ENCODE data around the gene SRY.
"Not testable (repeated sequence)": the region's sequence is repeated elsewhere in the genome, so short reads cannot be mapped to it uniquely, and the experiment has no call there.

The SRY gene

DNA sequence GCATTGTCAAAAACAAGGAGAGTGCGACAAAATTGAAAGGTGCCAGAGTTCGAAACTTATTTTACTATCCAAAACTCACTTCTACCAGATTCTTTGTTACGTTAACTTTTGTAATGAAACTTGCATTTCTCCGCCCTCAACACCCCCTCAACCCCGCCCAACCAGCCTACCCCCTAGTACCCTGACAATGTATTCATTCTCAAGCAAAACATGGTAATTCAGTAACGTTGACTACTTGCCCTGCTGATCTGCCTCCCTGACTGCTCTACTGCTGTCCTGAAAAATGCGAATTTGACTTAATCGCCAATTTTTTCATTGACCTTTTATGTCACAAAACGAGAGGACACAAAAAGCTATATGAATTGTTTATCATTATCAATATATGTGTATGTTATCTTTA is at the start of gene SRY:
SRY (minus strand) TSS at position 83 of the 400 bp plus-strand sequence; CDS start at position 4, 79 bp downstream.
- Histone ChIP-seq H3K27me3 (ENCODE audit: control insufficient read depth in 1 of 2, insufficient read depth in 2 of 2, low read length in 2 of 2) (peaks cover 0 to 9% of the 10 kb centered on the region in 2 donors), H3K4me3 (ENCODE audit: low read length in 2 of 2) (peak within 1 kb of the TSS in 1 of 2 donors; percentile 60), H3K9me3 (ENCODE audit: control insufficient read depth in 2 of 2, low read length in 2 of 2) (no peaks in the 10 kb centered on the region), H3K36me3 (ENCODE audit: control insufficient read depth in 2 of 2, insufficient read depth in 2 of 2, low read length in 2 of 2) (no peaks in the 10 kb centered on the region), H3K9ac (ENCODE audit: low read length in 2 of 2) (no peak within 1 kb of the TSS), H3K27ac (ENCODE audit: low read length) (no peak within 1 kb of the TSS), H3K4me1 (ENCODE audit: control insufficient read depth, insufficient read depth, low read length) (no peaks in the 10 kb centered on the region)

- Histone ChIP-seq H3K36me3 (ENCODE audit: control insufficient read depth in 2 of 2, insufficient read depth in 2 of 2, low read length in 2 of 2) (no peaks in the 10 kb centered on the region), H3K9ac (ENCODE audit: low read length in 2 of 2) (no peak overlapping the region), H3K9me3 (ENCODE audit: control insufficient read depth in 2 of 2, low read length in 2 of 2) (no peaks in the 10 kb centered on the region), H3K4me1 (ENCODE audit: control insufficient read depth, insufficient read depth, low read length) (no peaks in the 10 kb centered on the region), H3K4me3 (ENCODE audit: low read length in 2 of 2) (no peak overlapping the region), H3K27me3 (ENCODE audit: control insufficient read depth in 1 of 2, insufficient read depth in 2 of 2, low read length in 2 of 2) (no peaks in the 10 kb centered on the region), H3K27ac (ENCODE audit: low read length) (no peak overlapping the region)
Observed at GRCh38 chrY:2837078-2837477, 49.6 kb upstream of the SRY start.

GRCh38 chrY:2835230-2835629 is 47.7 kb upstream of the SRY start:
- Histone ChIP-seq H3K4me1 (ENCODE audit: control insufficient read depth, insufficient read depth, low read length) (no peaks in the 10 kb centered on the region), H3K9ac (ENCODE audit: low read length in 2 of 2) (no peak overlapping the region)

GRCh38 chrY:2828497-2828896 is 41.0 kb upstream of the SRY start:
- Histone ChIP-seq H3K27ac (ENCODE audit: low read length) (no peak overlapping the region), H3K4me3 (ENCODE audit: low read length in 2 of 2) (no peak overlapping the region), H3K9me3 (ENCODE audit: control insufficient read depth in 2 of 2, low read length in 2 of 2) (no peaks in the 10 kb centered on the region), H3K36me3 (ENCODE audit: control insufficient read depth in 2 of 2, insufficient read depth in 2 of 2, low read length in 2 of 2) (no peaks in the 10 kb centered on the region), H3K9ac (ENCODE audit: low read length in 2 of 2) (no peak overlapping the region), H3K4me1 (ENCODE audit: control insufficient read depth, insufficient read depth, low read length) (no peaks in the 10 kb centered on the region), H3K27me3 (ENCODE audit: control insufficient read depth in 1 of 2, insufficient read depth in 2 of 2, low read length in 2 of 2) (no peaks in the 10 kb centered on the region)

More at GRCh38 chrY:2835230-2835629, 47.7 kb upstream of the SRY start:
- no peaks in the 10 kb centered on the region for H3K27me3 ChIP-seq (ENCODE audit: control insufficient read depth in 1 of 2, insufficient read depth in 2 of 2, low read length in 2 of 2)
- H3K36me3 ChIP-seq (ENCODE audit: control insufficient read depth in 2 of 2, insufficient read depth in 2 of 2, low read length in 2 of 2), result no peaks in the 10 kb centered on the region
- no peak overlapping the region for H3K27ac ChIP-seq (ENCODE audit: low read length)
- no peak overlapping the region for H3K4me3 ChIP-seq (ENCODE audit: low read length in 2 of 2)
- H3K9me3 ChIP-seq (ENCODE audit: control insufficient read depth in 2 of 2, low read length in 2 of 2), result no peaks in the 10 kb centered on the region

GRCh38 chrY:2824471-2824870 is 37.0 kb upstream of the SRY start:
- Histone ChIP-seq H3K4me1 (ENCODE audit: control insufficient read depth, insufficient read depth, low read length) (no peaks in the 10 kb centered on the region), H3K27ac (ENCODE audit: low read length) (no peak overlapping the region), H3K27me3 (ENCODE audit: control insufficient read depth in 1 of 2, insufficient read depth in 2 of 2, low read length in 2 of 2) (no peaks in the 10 kb centered on the region), H3K9ac (ENCODE audit: low read length in 2 of 2) (no peak overlapping the region), H3K36me3 (ENCODE audit: control insufficient read depth in 2 of 2, insufficient read depth in 2 of 2, low read length in 2 of 2) (no peaks in the 10 kb centered on the region), H3K4me3 (ENCODE audit: low read length in 2 of 2) (no peak overlapping the region), H3K9me3 (ENCODE audit: control insufficient read depth in 2 of 2, low read length in 2 of 2) (no peaks in the 10 kb centered on the region)

DNA sequence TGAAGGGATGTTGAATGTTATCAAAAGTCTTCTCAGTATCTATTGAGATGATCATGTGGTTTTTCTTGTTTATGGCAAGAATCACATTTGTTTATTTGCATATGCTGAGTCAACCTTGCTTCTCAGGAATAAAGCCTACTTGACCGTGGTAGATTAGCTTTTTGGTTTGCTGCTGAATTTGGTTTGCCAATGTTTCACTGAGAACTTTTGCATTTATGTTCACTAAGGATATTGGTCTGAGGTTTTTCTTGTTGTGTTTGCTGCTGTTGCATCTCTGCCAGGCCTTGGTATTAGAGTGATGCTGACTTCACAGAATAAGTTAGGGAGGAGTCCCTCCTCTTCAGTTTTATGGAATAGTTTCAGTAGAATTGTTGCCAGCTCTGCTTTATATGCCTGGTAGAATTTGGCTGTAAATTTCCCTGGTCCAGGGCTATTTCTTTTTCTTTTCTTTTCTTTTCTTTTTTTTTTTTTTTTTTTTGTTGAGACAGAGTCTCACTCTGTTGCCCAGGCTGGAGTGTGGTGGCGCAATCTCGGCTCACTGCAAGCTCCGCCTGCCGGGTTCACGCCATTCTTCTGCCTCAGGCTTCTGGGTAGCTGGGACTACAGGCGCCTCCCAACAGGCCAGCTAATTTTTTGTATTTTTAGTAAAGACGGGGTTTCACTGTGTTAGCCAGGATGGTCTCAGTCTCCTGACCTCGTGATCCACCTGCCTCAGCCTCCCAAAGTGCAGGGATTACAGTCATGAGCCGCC is 29.8 kb upstream of the SRY start:
- not testable (repeated sequence) for H3K27me3 ChIP-seq (ENCODE audit: control insufficient read depth in 1 of 2, insufficient read depth in 2 of 2, low read length in 2 of 2); H3K27ac ChIP-seq (ENCODE audit: low read length); H3K4me3 ChIP-seq (ENCODE audit: low read length in 2 of 2)

DNA sequence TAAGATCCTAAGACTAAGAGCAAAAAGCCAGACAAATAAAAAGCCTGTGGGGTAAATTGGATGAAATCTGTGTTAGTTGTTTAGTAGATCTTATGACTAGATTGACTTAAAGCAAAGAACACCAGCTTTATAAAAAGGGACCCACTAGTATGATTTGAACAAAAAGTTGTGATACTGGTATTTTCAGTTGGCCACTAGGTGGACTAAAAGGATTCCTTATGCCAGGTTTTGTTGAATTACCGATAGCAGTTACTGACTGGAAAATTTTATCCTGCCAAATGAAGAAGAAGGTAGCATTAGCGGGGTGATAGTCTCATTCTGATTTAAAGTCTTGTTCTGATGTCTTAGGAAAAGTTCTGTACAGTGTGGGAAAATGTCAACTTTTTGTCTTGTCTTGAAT is 12.8 kb upstream of the SRY start:
- no peaks in the 10 kb centered on the region for H3K27me3 ChIP-seq (ENCODE audit: control insufficient read depth in 1 of 2, insufficient read depth in 2 of 2, low read length in 2 of 2)
- no peak overlapping the region for H3K27ac ChIP-seq (ENCODE audit: low read length)

More for the DNA sequence above, 29.8 kb upstream of the SRY start:
- not testable (repeated sequence) for H3K4me1 ChIP-seq (ENCODE audit: control insufficient read depth, insufficient read depth, low read length); H3K36me3 ChIP-seq (ENCODE audit: control insufficient read depth in 2 of 2, insufficient read depth in 2 of 2, low read length in 2 of 2); H3K9ac ChIP-seq (ENCODE audit: low read length in 2 of 2); H3K9me3 ChIP-seq (ENCODE audit: control insufficient read depth in 2 of 2, low read length in 2 of 2)

DNA sequence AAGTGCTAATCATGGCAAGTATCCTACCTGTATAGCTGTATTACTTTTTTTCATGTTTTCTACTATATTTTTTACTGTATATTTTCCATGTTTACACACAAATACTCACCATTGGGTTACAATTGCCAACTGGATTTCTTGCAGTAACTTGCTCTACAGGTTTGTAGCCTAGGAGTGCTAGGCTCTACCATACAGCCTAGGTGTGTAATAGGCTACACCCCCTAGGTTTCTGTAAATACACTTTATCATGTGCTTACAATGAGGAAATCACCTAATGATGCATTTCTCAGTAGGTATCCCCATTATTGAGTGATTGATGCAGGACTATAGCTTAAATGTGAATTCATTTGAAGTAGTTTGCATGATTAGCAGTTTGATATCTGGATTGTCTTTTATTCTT is 10.5 kb upstream of the SRY start:
- no peaks in the 10 kb centered on the region for H3K36me3 ChIP-seq (ENCODE audit: control insufficient read depth in 2 of 2, insufficient read depth in 2 of 2, low read length in 2 of 2)
- no peaks in the 10 kb centered on the region for H3K9me3 ChIP-seq (ENCODE audit: control insufficient read depth in 2 of 2, low read length in 2 of 2)
- no peak overlapping the region for H3K27ac ChIP-seq (ENCODE audit: low read length)
- no peak overlapping the region for H3K9ac ChIP-seq (ENCODE audit: low read length in 2 of 2)
- H3K4me3 ChIP-seq (ENCODE audit: low read length in 2 of 2), result no peak overlapping the region
- no peaks in the 10 kb centered on the region for H3K4me1 ChIP-seq (ENCODE audit: control insufficient read depth, insufficient read depth, low read length)
- H3K27me3 ChIP-seq (ENCODE audit: control insufficient read depth in 1 of 2, insufficient read depth in 2 of 2, low read length in 2 of 2), result no peaks in the 10 kb centered on the region

More for the DNA sequence above, 12.8 kb upstream of the SRY start:
- no peaks in the 10 kb centered on the region for H3K9me3 ChIP-seq (ENCODE audit: control insufficient read depth in 2 of 2, low read length in 2 of 2)
- no peak overlapping the region for H3K4me3 ChIP-seq (ENCODE audit: low read length in 2 of 2)
- no peak overlapping the region for H3K9ac ChIP-seq (ENCODE audit: low read length in 2 of 2)
- no peaks in the 10 kb centered on the region for H3K36me3 ChIP-seq (ENCODE audit: control insufficient read depth in 2 of 2, insufficient read depth in 2 of 2, low read length in 2 of 2)
- H3K4me1 ChIP-seq (ENCODE audit: control insufficient read depth, insufficient read depth, low read length), result no peaks in the 10 kb centered on the region

GRCh38 chrY:2796977-2797523 is 9.6 kb upstream of the SRY start:
- Histone ChIP-seq H3K9me3 (ENCODE audit: control insufficient read depth in 2 of 2, low read length in 2 of 2) (no peaks in the 10 kb centered on the region), H3K27ac (ENCODE audit: low read length) (no peak overlapping the region), H3K9ac (ENCODE audit: low read length in 2 of 2) (no peak overlapping the region), H3K36me3 (ENCODE audit: control insufficient read depth in 2 of 2, insufficient read depth in 2 of 2, low read length in 2 of 2) (no peaks in the 10 kb centered on the region), H3K4me3 (ENCODE audit: low read length in 2 of 2) (no peak overlapping the region), H3K4me1 (ENCODE audit: control insufficient read depth, insufficient read depth, low read length) (no peaks in the 10 kb centered on the region), H3K27me3 (ENCODE audit: control insufficient read depth in 1 of 2, insufficient read depth in 2 of 2, low read length in 2 of 2) (no peaks in the 10 kb centered on the region)

DNA sequence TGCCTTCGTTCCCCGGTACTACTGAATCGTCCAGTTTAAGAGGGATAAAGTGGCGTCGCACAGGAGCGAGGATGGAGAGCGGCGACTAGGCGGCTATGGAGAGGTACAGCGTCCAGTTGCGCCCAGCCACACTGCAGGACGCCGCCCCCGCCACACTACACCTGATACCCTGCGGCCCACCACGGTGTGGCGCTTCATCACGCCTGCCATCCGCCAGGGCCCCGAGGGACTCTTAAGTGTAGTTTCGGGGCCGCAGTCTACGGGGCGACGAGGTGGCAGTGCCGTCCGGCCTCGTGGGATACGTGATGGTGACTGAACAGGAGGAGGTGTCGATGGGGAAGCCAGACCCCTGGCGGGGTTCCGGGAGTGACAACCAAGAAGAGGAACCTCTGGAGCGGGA is 2.3 kb upstream of the SRY start:
- H3K9me3 ChIP-seq (ENCODE audit: control insufficient read depth in 2 of 2, low read length in 2 of 2), result no peaks in the 10 kb centered on the region

DNA sequence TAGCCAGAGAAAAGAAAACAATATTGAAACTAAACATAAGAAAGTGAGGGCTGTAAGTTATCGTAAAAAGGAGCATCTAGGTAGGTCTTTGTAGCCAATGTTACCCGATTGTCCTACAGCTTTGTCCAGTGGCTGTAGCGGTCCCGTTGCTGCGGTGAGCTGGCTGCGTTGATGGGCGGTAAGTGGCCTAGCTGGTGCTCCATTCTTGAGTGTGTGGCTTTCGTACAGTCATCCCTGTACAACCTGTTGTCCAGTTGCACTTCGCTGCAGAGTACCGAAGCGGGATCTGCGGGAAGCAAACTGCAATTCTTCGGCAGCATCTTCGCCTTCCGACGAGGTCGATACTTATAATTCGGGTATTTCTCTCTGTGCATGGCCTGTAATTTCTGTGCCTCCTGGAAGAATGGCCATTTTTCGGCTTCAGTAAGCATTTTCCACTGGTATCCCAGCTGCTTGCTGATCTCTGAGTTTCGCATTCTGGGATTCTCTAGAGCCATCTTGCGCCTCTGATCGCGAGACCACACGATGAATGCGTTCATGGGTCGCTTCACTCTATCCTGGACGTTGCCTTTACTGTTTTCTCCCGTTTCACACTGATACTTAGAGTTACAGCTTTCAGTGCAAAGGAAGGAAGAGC is 488 bp downstream of the SRY start:
- Histone ChIP-seq H3K27me3 (ENCODE audit: control insufficient read depth in 1 of 2, insufficient read depth in 2 of 2, low read length in 2 of 2) (peaks cover 0 to 9% of the 10 kb centered on the region in 2 donors), H3K9ac (ENCODE audit: low read length in 2 of 2) (no peak overlapping the region), H3K4me1 (ENCODE audit: control insufficient read depth, insufficient read depth, low read length) (no peaks in the 10 kb centered on the region), H3K9me3 (ENCODE audit: control insufficient read depth in 2 of 2, low read length in 2 of 2) (no peaks in the 10 kb centered on the region), H3K27ac (ENCODE audit: low read length) (no peak overlapping the region), H3K4me3 (ENCODE audit: low read length in 2 of 2) (peak overlapping the region in 1 of 2 donors; percentile 60), H3K36me3 (ENCODE audit: control insufficient read depth in 2 of 2, insufficient read depth in 2 of 2, low read length in 2 of 2) (no peaks in the 10 kb centered on the region)

More for the DNA sequence above, 2.3 kb upstream of the SRY start:
- Histone ChIP-seq H3K9ac (ENCODE audit: low read length in 2 of 2) (no peak overlapping the region), H3K4me3 (ENCODE audit: low read length in 2 of 2) (no peak overlapping the region), H3K27me3 (ENCODE audit: control insufficient read depth in 1 of 2, insufficient read depth in 2 of 2, low read length in 2 of 2) (peaks cover 0 to 9% of the 10 kb centered on the region in 2 donors), H3K27ac (ENCODE audit: low read length) (no peak overlapping the region), H3K4me1 (ENCODE audit: control insufficient read depth, insufficient read depth, low read length) (no peaks in the 10 kb centered on the region), H3K36me3 (ENCODE audit: control insufficient read depth in 2 of 2, insufficient read depth in 2 of 2, low read length in 2 of 2) (no peaks in the 10 kb centered on the region)
